ENCODE measurements around the gene HAS3. TPM values are rescaled to one million over a fixed set of nuclear protein-coding genes. Genes with fewer than 3 reads are reported as not detected.

Gene HAS3
- total and polyA plus RNA-seq, 4 donors = 0.09 to 0.75 (median 0.26) TPM

DNA sequence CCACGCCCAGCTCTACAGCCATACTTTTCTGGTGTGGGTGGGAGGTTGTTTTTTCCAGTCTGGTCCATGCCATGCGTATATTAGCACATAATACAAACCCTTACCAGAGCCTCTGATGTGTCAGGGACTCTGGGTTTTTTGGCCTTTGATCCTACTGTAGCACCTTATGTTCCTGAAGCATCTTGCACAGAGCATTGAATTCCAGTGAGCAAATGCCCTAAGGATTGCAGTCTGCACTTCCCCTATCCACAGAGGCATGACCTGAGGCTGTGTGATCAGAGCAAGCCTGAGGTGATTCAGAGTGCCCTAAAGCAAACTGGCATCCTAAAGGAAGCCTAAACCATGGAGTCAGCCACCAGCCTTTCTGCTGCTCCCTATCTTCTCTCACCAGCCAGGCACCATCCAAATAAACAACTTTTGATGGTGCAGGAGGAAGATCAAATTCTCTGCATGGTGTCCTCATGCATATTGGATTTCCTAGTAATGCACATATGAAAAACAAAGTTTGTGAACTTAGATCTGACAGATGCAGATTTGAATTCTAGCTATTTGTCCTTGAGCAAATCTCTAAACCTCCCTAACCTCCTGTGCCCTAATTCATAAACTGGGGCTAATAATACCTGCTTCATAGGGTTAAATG, 41.2 kb upstream of the HAS3 start:
- H3K4me1 ChIP-seq (ENCODE audit: control insufficient read depth in 4 of 4, insufficient read depth in 4 of 4, low read length in 3 of 4) = no peaks in the 10 kb centered on the region
- H3K36me3 ChIP-seq (ENCODE audit: control insufficient read depth in 4 of 4, insufficient read depth in 3 of 4, low read depth in 1 of 4, low read length in 3 of 4) = peaks cover 0 to 6% (median 2%) of the 10 kb centered on the region in 4 donors
- TF ChIP-seq MAX (IDR thresholded peaks at IDR 0.05) (no peak), FOXA1 (IDR thresholded peaks at IDR 0.05) (no peak)
- 97% methylated on average over 2 of the region's 2 CpGs for WGBS
- no peak overlapping the region for H3K9ac ChIP-seq (ENCODE audit: low read depth in 1 of 2, low read length in 2 of 2)
- H3K9me3 ChIP-seq (ENCODE audit: control insufficient read depth in 4 of 4, low read length in 3 of 4) = no peaks in the 10 kb centered on the region
- no peaks in the 10 kb centered on the region for H3K27me3 ChIP-seq (ENCODE audit: control insufficient read depth in 4 of 4, insufficient read depth in 4 of 4, low read length in 3 of 4)
- no peak overlapping the region for H3K4me3 ChIP-seq (ENCODE audit: low read depth in 1 of 3, low read length in 3 of 3)
- no peak overlapping the region for H3K27ac ChIP-seq (ENCODE audit: low read depth in 1 of 2, low read length in 2 of 2)
- DNase-seq (ENCODE audit: low spot score) = no peak

DNA sequence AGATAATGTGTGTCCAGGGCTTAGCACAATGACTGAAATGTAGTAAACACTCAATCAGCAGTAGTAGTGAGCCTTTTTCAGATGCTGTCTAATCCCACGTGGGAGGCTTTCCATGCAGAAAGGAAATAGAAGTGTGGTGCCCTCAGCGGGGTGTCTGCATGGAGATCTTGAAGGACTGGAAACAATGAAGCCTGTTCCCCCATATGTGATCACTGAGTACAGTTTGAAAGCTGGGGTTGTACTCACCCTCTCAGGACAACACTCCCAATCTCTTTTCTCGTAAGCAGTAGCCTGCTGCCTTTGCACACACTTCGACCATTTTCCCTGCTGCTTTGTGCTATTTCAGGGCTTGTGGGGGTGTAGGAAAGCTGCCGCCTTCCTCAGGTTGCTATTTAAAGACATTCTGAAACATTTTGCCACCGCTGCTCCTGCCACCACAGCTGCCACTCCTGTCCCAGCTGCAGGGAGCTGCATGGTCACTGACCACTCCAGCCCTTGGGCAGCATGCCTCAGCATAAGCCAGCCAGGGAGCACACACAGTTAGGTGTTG, 40.6 kb upstream of the HAS3 start:
- Histone ChIP-seq H3K27me3 (ENCODE audit: control insufficient read depth in 4 of 4, insufficient read depth in 4 of 4, low read length in 3 of 4) (no peaks in the 10 kb centered on the region), H3K36me3 (ENCODE audit: control insufficient read depth in 4 of 4, insufficient read depth in 3 of 4, low read depth in 1 of 4, low read length in 3 of 4) (peaks cover 0 to 6% (median 2%) of the 10 kb centered on the region in 4 donors), H3K27ac (ENCODE audit: low read depth in 1 of 2, low read length in 2 of 2) (no peak overlapping the region), H3K9me3 (ENCODE audit: control insufficient read depth in 4 of 4, low read length in 3 of 4) (no peaks in the 10 kb centered on the region), H3K9ac (ENCODE audit: low read depth in 1 of 2, low read length in 2 of 2) (no peak overlapping the region), H3K4me3 (ENCODE audit: low read depth in 1 of 3, low read length in 3 of 3) (no peak overlapping the region), H3K4me1 (ENCODE audit: control insufficient read depth in 4 of 4, insufficient read depth in 4 of 4, low read length in 3 of 4) (no peaks in the 10 kb centered on the region)
- DNase-seq (ENCODE audit: low spot score) = no peak
- 87% methylated on average over 6 of the region's 6 CpGs for WGBS
- no peak for TF ChIP-seq FOXA1 (IDR thresholded peaks at IDR 0.05)
- TF ChIP-seq YY1 (IDR thresholded peaks at IDR 0.05) = no peak
- no peak for TF ChIP-seq HNF4G (IDR thresholded peaks at IDR 0.05)
- no peak for TF ChIP-seq ZBTB33 (IDR thresholded peaks at IDR 0.05)
- no peak for TF ChIP-seq RAD21 (IDR thresholded peaks at IDR 0.05)
- TF ChIP-seq MAX (IDR thresholded peaks at IDR 0.05) = no peak
- TF ChIP-seq, protein P1, sequence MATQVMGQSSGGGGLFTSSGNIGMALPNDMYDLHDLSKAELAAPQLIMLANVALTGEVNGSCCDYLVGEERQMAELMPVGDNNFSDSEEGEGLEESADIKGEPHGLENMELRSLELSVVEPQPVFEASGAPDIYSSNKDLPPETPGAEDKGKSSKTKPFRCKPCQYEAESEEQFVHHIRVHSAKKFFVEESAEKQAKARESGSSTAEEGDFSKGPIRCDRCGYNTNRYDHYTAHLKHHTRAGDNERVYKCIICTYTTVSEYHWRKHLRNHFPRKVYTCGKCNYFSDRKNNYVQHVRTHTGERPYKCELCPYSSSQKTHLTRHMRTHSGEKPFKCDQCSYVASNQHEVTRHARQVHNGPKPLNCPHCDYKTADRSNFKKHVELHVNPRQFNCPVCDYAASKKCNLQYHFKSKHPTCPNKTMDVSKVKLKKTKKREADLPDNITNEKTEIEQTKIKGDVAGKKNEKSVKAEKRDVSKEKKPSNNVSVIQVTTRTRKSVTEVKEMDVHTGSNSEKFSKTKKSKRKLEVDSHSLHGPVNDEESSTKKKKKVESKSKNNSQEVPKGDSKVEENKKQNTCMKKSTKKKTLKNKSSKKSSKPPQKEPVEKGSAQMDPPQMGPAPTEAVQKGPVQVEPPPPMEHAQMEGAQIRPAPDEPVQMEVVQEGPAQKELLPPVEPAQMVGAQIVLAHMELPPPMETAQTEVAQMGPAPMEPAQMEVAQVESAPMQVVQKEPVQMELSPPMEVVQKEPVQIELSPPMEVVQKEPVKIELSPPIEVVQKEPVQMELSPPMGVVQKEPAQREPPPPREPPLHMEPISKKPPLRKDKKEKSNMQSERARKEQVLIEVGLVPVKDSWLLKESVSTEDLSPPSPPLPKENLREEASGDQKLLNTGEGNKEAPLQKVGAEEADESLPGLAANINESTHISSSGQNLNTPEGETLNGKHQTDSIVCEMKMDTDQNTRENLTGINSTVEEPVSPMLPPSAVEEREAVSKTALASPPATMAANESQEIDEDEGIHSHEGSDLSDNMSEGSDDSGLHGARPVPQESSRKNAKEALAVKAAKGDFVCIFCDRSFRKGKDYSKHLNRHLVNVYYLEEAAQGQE (IDR thresholded peaks at IDR 0.05) = no peak
- TF ChIP-seq EGR1 (IDR thresholded peaks at IDR 0.05; ENCODE audit: low read depth in 2 of 2) = no peak
- no peak for TF ChIP-seq TAF1 (conservative IDR thresholded peaks at IDR 0.05)
- TF ChIP-seq, protein P2, sequence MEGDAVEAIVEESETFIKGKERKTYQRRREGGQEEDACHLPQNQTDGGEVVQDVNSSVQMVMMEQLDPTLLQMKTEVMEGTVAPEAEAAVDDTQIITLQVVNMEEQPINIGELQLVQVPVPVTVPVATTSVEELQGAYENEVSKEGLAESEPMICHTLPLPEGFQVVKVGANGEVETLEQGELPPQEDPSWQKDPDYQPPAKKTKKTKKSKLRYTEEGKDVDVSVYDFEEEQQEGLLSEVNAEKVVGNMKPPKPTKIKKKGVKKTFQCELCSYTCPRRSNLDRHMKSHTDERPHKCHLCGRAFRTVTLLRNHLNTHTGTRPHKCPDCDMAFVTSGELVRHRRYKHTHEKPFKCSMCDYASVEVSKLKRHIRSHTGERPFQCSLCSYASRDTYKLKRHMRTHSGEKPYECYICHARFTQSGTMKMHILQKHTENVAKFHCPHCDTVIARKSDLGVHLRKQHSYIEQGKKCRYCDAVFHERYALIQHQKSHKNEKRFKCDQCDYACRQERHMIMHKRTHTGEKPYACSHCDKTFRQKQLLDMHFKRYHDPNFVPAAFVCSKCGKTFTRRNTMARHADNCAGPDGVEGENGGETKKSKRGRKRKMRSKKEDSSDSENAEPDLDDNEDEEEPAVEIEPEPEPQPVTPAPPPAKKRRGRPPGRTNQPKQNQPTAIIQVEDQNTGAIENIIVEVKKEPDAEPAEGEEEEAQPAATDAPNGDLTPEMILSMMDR (IDR thresholded peaks at IDR 0.05; ENCODE audit: low read depth, low read length, missing input control) = no peak
- no peak for TF ChIP-seq FOXA2 (IDR thresholded peaks at IDR 0.05)
- no peak for TF ChIP-seq GABPA (IDR thresholded peaks at IDR 0.05 in 1 of 2, conservative IDR thresholded peaks at IDR 0.05 in 1 of 2)
- no peak for TF ChIP-seq ATF3 (IDR thresholded peaks at IDR 0.05)
- TF ChIP-seq JUND (IDR thresholded peaks at IDR 0.05) = no peak
- TF ChIP-seq SP1 (IDR thresholded peaks at IDR 0.05) = no peak
- TF ChIP-seq RXRA (IDR thresholded peaks at IDR 0.05) = no peak
- no peak for TF ChIP-seq NR2F2 (IDR thresholded peaks at IDR 0.05)
- no peak for TF ChIP-seq HNF4A (conservative IDR thresholded peaks at IDR 0.05)
